H1 (cell line): ENCODE measurements around the gene FGF18.

Experiments used
- POLR2A ChIP-seq, 2 experiments: IDR thresholded peaks; 1 replicate in 1 of 2; 2 replicates in 1 of 2; pipeline ENCODE4 v1.6.1; 2011; ENCODE audit warnings: low read depth in 2 of 2, low read length in 2 of 2, mild to moderate bottlenecking in 2 of 2; ENCODE audit errors: control extremely low read depth in 1 of 2
- ZNF274 ChIP-seq: IDR thresholded peaks from 2 replicates; pipeline ENCODE4 v1.7.0; 2012; ENCODE audit warnings: low read length, borderline replicate concordance; ENCODE audit errors: extremely low read depth
- TF ChIP-seq, protein P1 (sequence below), 3 experiments: IDR thresholded peaks; 1 replicate in 2 of 3; 2 replicates in 1 of 3; pipeline versions ENCODE4 v1.5.1 to v1.6.1; 2011; ENCODE audit warnings: low read length in 3 of 3, mild to moderate bottlenecking in 3 of 3, inconsistent platforms in 2 of 3, low read depth in 1 of 3, moderate library complexity in 1 of 3; ENCODE audit not compliant: insufficient read depth in 1 of 3; ENCODE audit errors: control extremely low read depth in 1 of 3

DNA sequence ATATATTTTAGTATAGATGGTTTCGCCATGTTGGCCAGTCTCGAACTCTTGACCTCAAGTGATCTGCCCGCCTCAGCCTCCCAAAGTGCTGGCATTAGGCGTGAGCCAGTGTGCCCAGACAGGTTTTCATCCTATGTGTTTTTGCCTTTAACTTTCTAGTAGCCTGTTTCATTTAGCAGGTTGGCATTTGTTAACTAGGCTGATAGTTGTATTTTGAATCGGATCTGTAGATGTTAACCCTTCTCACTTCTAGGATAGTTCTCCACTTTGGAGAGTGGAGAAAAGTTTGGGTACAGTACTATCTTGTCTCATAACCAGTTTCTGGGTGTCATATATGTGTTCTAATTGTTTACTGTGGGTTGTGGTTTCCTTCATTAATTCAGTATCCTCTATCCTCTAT lies 7.3 kb upstream of the FGF18 start:
- TF ChIP-seq, protein P1, sequence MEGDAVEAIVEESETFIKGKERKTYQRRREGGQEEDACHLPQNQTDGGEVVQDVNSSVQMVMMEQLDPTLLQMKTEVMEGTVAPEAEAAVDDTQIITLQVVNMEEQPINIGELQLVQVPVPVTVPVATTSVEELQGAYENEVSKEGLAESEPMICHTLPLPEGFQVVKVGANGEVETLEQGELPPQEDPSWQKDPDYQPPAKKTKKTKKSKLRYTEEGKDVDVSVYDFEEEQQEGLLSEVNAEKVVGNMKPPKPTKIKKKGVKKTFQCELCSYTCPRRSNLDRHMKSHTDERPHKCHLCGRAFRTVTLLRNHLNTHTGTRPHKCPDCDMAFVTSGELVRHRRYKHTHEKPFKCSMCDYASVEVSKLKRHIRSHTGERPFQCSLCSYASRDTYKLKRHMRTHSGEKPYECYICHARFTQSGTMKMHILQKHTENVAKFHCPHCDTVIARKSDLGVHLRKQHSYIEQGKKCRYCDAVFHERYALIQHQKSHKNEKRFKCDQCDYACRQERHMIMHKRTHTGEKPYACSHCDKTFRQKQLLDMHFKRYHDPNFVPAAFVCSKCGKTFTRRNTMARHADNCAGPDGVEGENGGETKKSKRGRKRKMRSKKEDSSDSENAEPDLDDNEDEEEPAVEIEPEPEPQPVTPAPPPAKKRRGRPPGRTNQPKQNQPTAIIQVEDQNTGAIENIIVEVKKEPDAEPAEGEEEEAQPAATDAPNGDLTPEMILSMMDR (IDR thresholded peaks at IDR 0.05; ENCODE audit: control extremely low read depth in 1 of 3, insufficient read depth in 1 of 3, low read depth in 1 of 3, low read length in 3 of 3) = no peak
- peak in 1 of 2 experiments; percentile 47; a peak in 1 of 3 replicates for TF ChIP-seq POLR2A (IDR thresholded peaks at IDR 0.05; ENCODE audit: control extremely low read depth in 1 of 2, low read depth in 2 of 2, low read length in 2 of 2)
- TF ChIP-seq ZNF274 = no peak
